Progenitor cell of endocrine pancreas (in vitro differentiated cells): ENCODE results near the gene CEP135. TPM values are rescaled to one million over a fixed set of nuclear protein-coding genes. Genes with fewer than 3 reads are reported as not detected.

ENCODE experiments used
- DNase-seq: peaks from one replicate; pipeline ENCODE4 v3.0.0; 2021; ENCODE audit warnings: low spot score; ENCODE audit not compliant: unreplicated experiment
- H3K27ac Mint-ChIP-seq: 2 replicates; pipeline ENCODE4 v1.8.0; 2021; ENCODE audit warnings: mild to moderate bottlenecking, moderate library complexity, mixed read lengths
- H3K27me3 Mint-ChIP-seq: 2 replicates; pipeline ENCODE4 v1.8.0; 2021; ENCODE audit warnings: mixed read lengths
- H3K36me3 Mint-ChIP-seq: 2 replicates; pipeline ENCODE4 v1.8.0; 2022; ENCODE audit warnings: mixed read lengths; ENCODE audit not compliant: insufficient read depth
- H3K4me1 Mint-ChIP-seq: 2 replicates; pipeline ENCODE4 v1.8.0; 2021; ENCODE audit warnings: low read depth, mixed read lengths
- H3K4me3 Mint-ChIP-seq: 2 replicates; pipeline ENCODE4 v1.8.0; 2021; ENCODE audit warnings: low read depth, mild to moderate bottlenecking, moderate library complexity, mixed read lengths
- H3K9me3 Mint-ChIP-seq: 2 replicates; pipeline ENCODE4 v1.8.0; 2021; ENCODE audit warnings: low read depth, mixed read lengths
- total RNA-seq: library from RNA; stranded (reverse); gene quantifications from 2 replicates; pipeline ENCODE4 v1.2.1, GENCODE V29; 2021
- TF ChIP-seq, protein P1 (sequence below): fragments of 200-600 bp; sonication (generic); IDR thresholded peaks from one replicate; pipeline ENCODE4 v1.5.0; 2021; ENCODE audit warnings: antibody characterized with exemption, mild to moderate bottlenecking; ENCODE audit not compliant: unreplicated experiment

CEP135 gene
- total RNA-seq, 1 donor from 2014 or later, result 15.5 TPM

DNA sequence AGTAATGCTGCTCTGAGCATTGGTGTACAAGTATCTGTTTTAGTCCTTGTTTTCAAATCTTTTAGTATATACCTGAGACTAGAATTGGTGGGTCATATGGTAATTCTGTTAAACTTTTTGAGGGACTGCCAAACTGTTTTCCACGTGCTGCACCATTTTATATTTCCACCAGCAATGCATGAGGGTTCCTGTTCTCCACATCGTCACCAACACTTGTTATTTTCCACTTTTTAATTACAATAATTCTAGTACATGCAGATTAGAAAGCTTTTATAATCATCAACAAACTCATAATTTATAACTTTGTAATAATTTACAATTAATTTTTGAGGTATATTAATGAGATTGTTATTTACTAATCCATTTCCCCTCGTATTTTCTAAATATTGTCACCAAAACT lies 79.4 kb downstream of the CEP135 start:
- H3K9me3 Mint-ChIP-seq, result peaks cover 4% of the 10 kb centered on the region
- no peaks in the 10 kb centered on the region for H3K4me1 Mint-ChIP-seq
- peaks cover 23% of the 10 kb centered on the region for H3K36me3 Mint-ChIP-seq
- TF ChIP-seq, protein P1, sequence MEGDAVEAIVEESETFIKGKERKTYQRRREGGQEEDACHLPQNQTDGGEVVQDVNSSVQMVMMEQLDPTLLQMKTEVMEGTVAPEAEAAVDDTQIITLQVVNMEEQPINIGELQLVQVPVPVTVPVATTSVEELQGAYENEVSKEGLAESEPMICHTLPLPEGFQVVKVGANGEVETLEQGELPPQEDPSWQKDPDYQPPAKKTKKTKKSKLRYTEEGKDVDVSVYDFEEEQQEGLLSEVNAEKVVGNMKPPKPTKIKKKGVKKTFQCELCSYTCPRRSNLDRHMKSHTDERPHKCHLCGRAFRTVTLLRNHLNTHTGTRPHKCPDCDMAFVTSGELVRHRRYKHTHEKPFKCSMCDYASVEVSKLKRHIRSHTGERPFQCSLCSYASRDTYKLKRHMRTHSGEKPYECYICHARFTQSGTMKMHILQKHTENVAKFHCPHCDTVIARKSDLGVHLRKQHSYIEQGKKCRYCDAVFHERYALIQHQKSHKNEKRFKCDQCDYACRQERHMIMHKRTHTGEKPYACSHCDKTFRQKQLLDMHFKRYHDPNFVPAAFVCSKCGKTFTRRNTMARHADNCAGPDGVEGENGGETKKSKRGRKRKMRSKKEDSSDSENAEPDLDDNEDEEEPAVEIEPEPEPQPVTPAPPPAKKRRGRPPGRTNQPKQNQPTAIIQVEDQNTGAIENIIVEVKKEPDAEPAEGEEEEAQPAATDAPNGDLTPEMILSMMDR, result no peak
- no peak overlapping the region for H3K27ac Mint-ChIP-seq
- no peaks in the 10 kb centered on the region for H3K27me3 Mint-ChIP-seq
- H3K4me3 Mint-ChIP-seq, result no peak overlapping the region
- no peak for DNase-seq

DNA sequence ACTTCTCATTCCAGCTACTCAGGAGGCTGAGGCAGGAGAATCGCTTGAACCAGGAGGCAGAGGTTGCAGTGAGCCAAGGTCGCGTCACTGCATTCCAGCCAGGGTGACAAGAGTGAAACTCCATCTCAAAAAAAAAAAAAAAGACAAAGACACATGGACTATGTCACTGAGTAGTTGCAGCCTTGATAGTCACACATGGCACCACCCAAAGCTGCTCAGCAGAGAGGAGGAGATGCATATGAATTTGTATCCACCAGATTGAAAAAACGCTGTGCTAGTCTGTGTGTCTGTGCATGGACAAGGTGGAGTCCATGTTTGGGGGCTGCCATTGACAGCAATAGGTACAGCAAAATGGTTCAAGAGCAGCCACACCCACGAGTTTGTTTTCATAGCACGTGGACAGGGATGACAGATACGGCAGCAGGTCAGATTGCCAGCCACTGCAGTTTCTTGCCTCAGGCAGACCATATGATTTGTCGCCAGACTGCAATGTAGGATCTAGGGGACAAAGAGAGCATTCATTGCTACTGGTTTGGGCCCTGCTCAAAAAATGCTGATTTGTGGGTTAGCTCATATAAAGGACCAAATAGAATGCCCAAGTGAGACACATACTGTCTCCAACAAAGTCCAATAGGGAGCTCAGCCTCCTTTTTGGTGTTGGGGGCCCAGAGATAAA lies 89.9 kb downstream of the CEP135 start:
- Mint-ChIP-seq H3K27ac (peak overlapping the region; percentile 65), H3K4me1 (peaks cover 8% of the 10 kb centered on the region), H3K36me3 (no peaks in the 10 kb centered on the region), H3K9me3 (no peaks in the 10 kb centered on the region), H3K4me3 (no peak overlapping the region), H3K27me3 (no peaks in the 10 kb centered on the region)
- no peak for DNase-seq
- TF ChIP-seq, protein P1, result no peak

DNA sequence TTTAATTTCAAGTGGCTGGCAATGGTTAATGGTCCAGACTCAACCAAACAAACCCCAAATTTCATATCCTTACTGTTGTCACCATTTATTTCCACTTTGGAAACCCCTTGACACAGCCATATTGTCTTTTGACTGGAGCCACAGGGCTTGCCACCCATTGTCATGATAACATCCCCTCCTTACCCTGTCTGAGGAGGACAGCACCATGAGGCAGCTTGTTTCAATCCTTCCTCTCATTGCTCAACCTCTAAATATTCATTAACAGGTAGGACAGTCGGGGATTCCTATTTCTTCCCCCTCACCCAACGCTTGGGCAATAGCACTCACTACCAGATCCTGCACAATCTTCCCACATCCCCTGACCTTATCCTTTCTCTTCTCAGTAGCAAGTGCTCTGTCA lies 92.1 kb downstream of the CEP135 start:
- Mint-ChIP-seq H3K27me3 (no peaks in the 10 kb centered on the region), H3K4me3 (no peak overlapping the region), H3K36me3 (no peaks in the 10 kb centered on the region), H3K4me1 (peaks cover 8% of the 10 kb centered on the region), H3K27ac (no peak overlapping the region), H3K9me3 (no peaks in the 10 kb centered on the region)
- TF ChIP-seq, protein P1, result no peak
- DNase-seq, result no peak

DNA sequence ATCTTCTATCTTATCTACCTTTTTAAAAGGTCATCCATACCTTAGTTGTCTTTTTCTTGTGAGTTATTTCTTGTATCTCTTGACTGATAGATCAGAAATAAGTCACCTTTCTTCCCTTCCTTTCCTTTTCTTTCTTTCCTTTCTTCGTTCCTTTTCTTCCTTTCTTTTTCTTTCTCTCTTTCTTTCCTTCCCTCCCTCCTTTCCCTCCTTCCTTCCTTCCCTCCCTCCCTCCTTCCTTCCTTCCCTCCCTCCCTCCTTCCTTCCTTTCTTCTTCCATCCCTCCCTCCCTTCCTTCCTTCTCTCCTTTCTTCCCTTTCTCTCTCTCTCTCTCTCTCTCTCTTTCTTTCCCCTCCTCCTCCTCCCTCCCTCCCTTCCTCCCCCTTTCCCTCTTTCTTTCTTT lies 93.5 kb downstream of the CEP135 start:
- Mint-ChIP-seq H3K27me3 (no peaks in the 10 kb centered on the region), H3K4me1 (peaks cover 8% of the 10 kb centered on the region), H3K9me3 (no peaks in the 10 kb centered on the region)

DNA sequence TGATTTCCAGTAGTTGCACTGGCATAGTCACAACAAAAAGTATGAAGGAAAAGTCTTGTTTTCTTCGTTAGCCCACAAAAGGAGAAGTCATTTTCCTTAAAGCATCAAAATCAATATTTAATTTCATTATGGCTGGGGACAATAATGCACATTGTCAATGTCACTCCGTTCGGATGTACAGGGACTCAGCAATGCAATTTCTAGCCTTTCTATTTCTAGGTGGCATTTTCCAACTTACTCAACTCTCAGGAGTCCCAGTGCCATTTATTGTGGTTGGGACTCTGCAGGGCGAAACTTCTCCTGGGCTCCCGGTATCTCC lies 99.6 kb downstream of the CEP135 start:
- no peak for DNase-seq
- H3K27ac Mint-ChIP-seq, result peak overlapping the region; percentile 96
- no peaks in the 10 kb centered on the region for H3K9me3 Mint-ChIP-seq
- peaks cover 3% of the 10 kb centered on the region for H3K36me3 Mint-ChIP-seq
- H3K27me3 Mint-ChIP-seq, result no peaks in the 10 kb centered on the region
- H3K4me1 Mint-ChIP-seq, result peaks cover 25% of the 10 kb centered on the region
- peak overlapping the region; percentile 88 for H3K4me3 Mint-ChIP-seq
- TF ChIP-seq, protein P1, result no peak

More for the DNA sequence above, 93.5 kb downstream of the CEP135 start:
- TF ChIP-seq, protein P1, result no peak
- H3K4me3 Mint-ChIP-seq, result no peak overlapping the region
- no peak for DNase-seq
- no peak overlapping the region for H3K27ac Mint-ChIP-seq
- H3K36me3 Mint-ChIP-seq, result no peaks in the 10 kb centered on the region
